22Rv1 (cell line): ENCODE measurements around the gene FOLR2.

ENCODE experiments used
- CTCF ChIP-seq: fragments of 450-650 bp; IDR thresholded peaks from 2 replicates; pipeline ENCODE4 v1.5.1; 2017; ENCODE audit warnings: mild to moderate bottlenecking
- ZFX ChIP-seq: fragments of 450-650 bp; IDR thresholded peaks from 2 replicates; pipeline ENCODE4 v1.6.1; 2017; ENCODE audit warnings: antibody characterized with exemption, borderline replicate concordance

GRCh38 chr11:72234920-72235319, 18.3 kb downstream of the FOLR2 start:
- TF ChIP-seq CTCF, result no peak
- no peak for TF ChIP-seq ZFX
